HepG2 (cell line): ENCODE data around the gene TMIGD3. TPM values are rescaled to one million over a fixed set of nuclear protein-coding genes. Genes with fewer than 3 reads are reported as not detected.
A peak's percentile ranks its signal among the peaks of the same experiment; 100 is the strongest.

ENCODE experiments used
- CSRNP1 ChIP-seq: sonication (generic); formaldehyde crosslinking; IDR thresholded peaks from 2 replicates; pipeline ENCODE4 v1.8.1; 2023; ENCODE audit warnings: mild to moderate bottlenecking, missing genetic modification reagents
- CTCF ChIP-seq: sonication (generic); formaldehyde crosslinking; IDR thresholded peaks from 2 replicates; pipeline ENCODE4 v1.5.0; 2020; ENCODE audit warnings: mild to moderate bottlenecking, missing genetic modification reagents, moderate library complexity
- DPF2 ChIP-seq: sonication (generic); formaldehyde crosslinking; IDR thresholded peaks from 2 replicates; pipeline ENCODE4 v1.4.0; 2020; ENCODE audit warnings: mild to moderate bottlenecking, low read depth, missing genetic modification reagents, borderline replicate concordance
- FOSL1 ChIP-seq: sonication (generic); formaldehyde crosslinking; IDR thresholded peaks from 2 replicates; pipeline ENCODE4 v1.9.0; 2021; ENCODE audit warnings: missing genetic modification reagents, borderline replicate concordance
- FOXK2 ChIP-seq: fragments of 450-650 bp; IDR thresholded peaks from 2 replicates; pipeline ENCODE4 v1.6.1; 2016
- HNF4A ChIP-seq: sonication (generic); formaldehyde crosslinking; IDR thresholded peaks from 2 replicates; pipeline ENCODE4 v1.4.0; 2020; ENCODE audit warnings: missing genetic modification reagents
- IKZF5 ChIP-seq: IDR thresholded peaks from 2 replicates; pipeline ENCODE4 v1.6.1; 2018; ENCODE audit warnings: missing genetic modification reagents, mild to moderate bottlenecking, missing compliant biosample characterization
- KAT2B ChIP-seq: fragments of 150-350 bp; IDR thresholded peaks from 2 replicates; pipeline ENCODE4 v1.6.1; 2014; ENCODE audit warnings: low read depth, low read length, borderline replicate concordance
- NCOA2 ChIP-seq: sonication (generic); formaldehyde crosslinking; IDR thresholded peaks from 2 replicates; pipeline ENCODE4 v1.8.0; 2022; ENCODE audit warnings: inconsistent platforms
- NR2F2 ChIP-seq: IDR thresholded peaks from 2 replicates; pipeline ENCODE4 v1.6.1; 2012; ENCODE audit warnings: low read depth, inconsistent platforms, borderline replicate concordance
- PAXIP1 ChIP-seq: sonication (generic); formaldehyde crosslinking; conservative IDR thresholded peaks from 2 replicates; pipeline ENCODE4 v1.4.0; 2020; ENCODE audit warnings: mild to moderate bottlenecking, missing genetic modification reagents, moderate library complexity
- RNF2 ChIP-seq: fragments of 450-650 bp; conservative IDR thresholded peaks from 2 replicates; pipeline ENCODE4 v1.6.1; 2016; ENCODE audit warnings: low read depth
- TEAD3 ChIP-seq: optimal IDR thresholded peaks from 2 replicates; pipeline ENCODE3; 2016; ENCODE audit warnings: borderline replicate concordance
- ZBTB26 ChIP-seq: IDR thresholded peaks from 2 replicates; pipeline ENCODE4 v1.6.1; 2016; ENCODE audit warnings: missing compliant biosample characterization, missing genetic modification reagents, borderline replicate concordance
- ZNF256 ChIP-seq: sonication (generic); formaldehyde crosslinking; conservative IDR thresholded peaks from 2 replicates; pipeline ENCODE4 v1.4.0; 2020; ENCODE audit warnings: missing genetic modification reagents
- ZNF34 ChIP-seq: sonication (generic); formaldehyde crosslinking; IDR thresholded peaks from 2 replicates; pipeline ENCODE4 v1.4.0; 2020; ENCODE audit warnings: mild to moderate bottlenecking, missing genetic modification reagents, borderline replicate concordance
- ZNF513 ChIP-seq: sonication (generic); formaldehyde crosslinking; conservative IDR thresholded peaks from 2 replicates; pipeline ENCODE4 v1.5.0; 2020; ENCODE audit warnings: missing genetic modification reagents
- polyA plus RNA-seq, 8 experiments: library from polyadenylated mRNA; depleted of rRNA in 3 of 8; stranded (reverse) in 7 of 8; unstranded in 1 of 8; fragments of >200 nt; fragmentation: Illumina TruSeq in 4 of 8; extraction: Trizol in 4 of 8; gene quantifications; 2 replicates each; pipeline versions ENCODE4 v1.2.1 to v1.2.3, GENCODE V29; 2011 to 2016; ENCODE audit warnings: low read depth in 4 of 8, missing spikeins in 1 of 8, mixed read lengths in 1 of 8; ENCODE audit not compliant: insufficient read depth in 1 of 8
- total RNA-seq, 5 experiments: library from RNA; depleted of rRNA; stranded (reverse); fragments of >200 nt; fragmentation: Illumina TruSeq; extraction: Trizol; gene quantifications; 2 replicates each; pipeline ENCODE4 v1.2.3, GENCODE V29; 2016; ENCODE audit warnings: low read depth in 1 of 5

Gene TMIGD3
- total and polyA plus RNA-seq, 2 of the 13 experiments (the other 11 are each of a cell fraction or from before 2014, with no cell fraction given), result not detected

- TF ChIP-seq NCOA2 (CRISPR knock-in tag), result peak; percentile 66
- no peak for TF ChIP-seq FOSL1 (CRISPR knock-in tag)
- peak; percentile 94 for TF ChIP-seq HNF4A (CRISPR knock-in tag)
- TF ChIP-seq DPF2 (CRISPR knock-in tag), result peak; percentile 25; the same call in 1 of the 2 replicates
- no peak for TF ChIP-seq ZNF513 (CRISPR knock-in tag)
- no peak for TF ChIP-seq ZNF256 (CRISPR knock-in tag)
- TF ChIP-seq KAT2B, result no peak
- 0 out of 2 replicates have a peak, but pooled peaks have one; percentile 56 for TF ChIP-seq CSRNP1 (CRISPR knock-in tag)
- peak; percentile 94 for TF ChIP-seq PAXIP1 (CRISPR knock-in tag)
- TF ChIP-seq CTCF (CRISPR knock-in tag), result 0 out of 2 replicates have a peak, but pooled peaks have one; percentile 13
- TF ChIP-seq ZBTB26 (CRISPR knock-in tag), result peak; percentile 96
- no peak for TF ChIP-seq RNF2
- TF ChIP-seq TEAD3 (CRISPR knock-in tag), result peak; percentile 85
- no peak for TF ChIP-seq ZNF34 (CRISPR knock-in tag)
- TF ChIP-seq IKZF5 (CRISPR knock-in tag), result peak; percentile 26; the same call in 1 of the 2 replicates
- no peak for TF ChIP-seq NR2F2
- peak; percentile 38; the same call in 1 of the 2 replicates for TF ChIP-seq FOXK2
Observed at GRCh38 chr1:111535256-111536191, 32.1 kb upstream of the TMIGD3 start (continued).
